ENCODE measurements around the gene CELF2. TPM values are rescaled to one million over a fixed set of nuclear protein-coding genes. Genes with fewer than 3 reads are reported as not detected.

The CELF2 gene
- total RNA-seq (2014; rRNA removed; shearing (Covaris generic)), result 1.8 and 2.2 TPM in 2 replicates

GRCh38 chr10:11017570-11018431 is at the start of gene CELF2:
Gene CELF2, plus strand, starts transcription at chr10:11017872. Its CDS starts 218 bp downstream, at chr10:11018090.

